K562 (cell line): Measurements from ENCODE around the gene CNOT2. TPM values are rescaled to one million over a fixed set of nuclear protein-coding genes. Genes with fewer than 3 reads are reported as not detected.

Experiments
- ATAC-seq: fragments of 200-7000 bp; cut with Tn5 transposase; 3 replicates; pipeline ENCODE4 v1.9.1; 2020; ENCODE audit warnings: moderate library complexity
- BruUV-seq: library from RNA; stranded (reverse); fragments of 400-500 nt; replicated peaks from 2 replicates; lab custom pipeline; 2021; lab: Mats Ljungman, UMichigan
- CTCF ChIA-PET: fragments of 300-600 bp; formaldehyde crosslinking; extraction: SDS; loops from one replicate; lab custom pipeline; 2021; ENCODE audit warnings: low intra/inter-chr PET ratio; lab: Yijun Ruan, JAX
- POLR2A ChIA-PET: fragments of 300-600, 350-650 bp; sonication (Branson Sonifier 250); formaldehyde crosslinking; extraction: SDS; loops from one replicate; lab custom pipeline; 2021; ENCODE audit warnings: antibody characterized with exemption, inconsistent platforms; lab: Yijun Ruan, JAX
- DNase-seq, 4 experiments: peaks; one replicate each; pipeline versions ENCODE4 v3.0.0 to v3.0.0-alpha.2; 2011 to 2018; ENCODE audit warnings: low spot score in 3 of 4, mixed read lengths in 3 of 4; ENCODE audit errors: extremely low read depth in 1 of 4
- FAIRE-seq: peaks from 2 replicates; lab custom pipeline; 2011; peaks lifted over from hg19 to GRCh38; lab: Jason Lieb, UNC
- H2AFZ ChIP-seq: 2 replicates; pipeline ENCODE4 v1.6.0; 2011; ENCODE audit warnings: low read depth, low read length, control low read depth, inconsistent platforms
- H3K27ac ChIP-seq: fragments of 200-600 bp; 3 replicates; pipeline ENCODE4 v1.8.0; 2011; ENCODE audit warnings: low read depth, mild to moderate bottlenecking, control low read depth, inconsistent platforms, low read length, moderate library complexity, mixed read lengths; ENCODE audit errors: extremely low read depth
- H3K27me3 ChIP-seq, 2 experiments: fragments of 300-600 bp in 1 of 2; 2 replicates in 1 of 2; 3 replicates in 1 of 2; pipeline versions ENCODE4 v1.6.0 to v1.8.0; 2011; ENCODE audit warnings: inconsistent platforms in 2 of 2, low read length in 2 of 2, mild to moderate bottlenecking in 1 of 2, mixed read lengths in 1 of 2, moderate library complexity in 1 of 2; ENCODE audit not compliant: control insufficient read depth in 2 of 2, insufficient read depth in 2 of 2
- H3K36me3 ChIP-seq: fragments of 300-600 bp; 3 replicates; pipeline ENCODE4 v1.8.0; 2011; ENCODE audit warnings: mild to moderate bottlenecking, low read length, inconsistent platforms; ENCODE audit not compliant: control insufficient read depth, insufficient read depth
- H3K4me1 ChIP-seq, 2 experiments: fragments of 200-600 bp in 1 of 2; replicated peaks in 1 of 2; 2 replicates in 1 of 2; 3 replicates in 1 of 2; pipeline versions ENCODE4 v1.5.1 to v1.8.0; 2011; ENCODE audit warnings: inconsistent platforms in 2 of 2, low read length in 2 of 2, mild to moderate bottlenecking in 1 of 2, mixed read lengths in 1 of 2, moderate library complexity in 1 of 2; ENCODE audit not compliant: control insufficient read depth in 2 of 2, insufficient read depth in 2 of 2
- H3K4me2 ChIP-seq: 2 replicates; pipeline ENCODE4 v1.6.1; 2011; ENCODE audit warnings: low read length, control low read depth, inconsistent platforms, mixed read lengths; ENCODE audit not compliant: insufficient read depth
- H3K4me3 ChIP-seq: fragments of 200-600 bp; sonication (generic), shearing (Covaris generic); 2 replicates; pipeline ENCODE4 v1.5.1; 2016; ENCODE audit warnings: control low read depth, inconsistent platforms
- H3K79me2 ChIP-seq: fragments of 200-600 bp; 3 replicates; pipeline ENCODE4 v1.8.0; 2011; ENCODE audit warnings: low read length, inconsistent platforms; ENCODE audit not compliant: control insufficient read depth, insufficient read depth
- H3K9ac ChIP-seq, 2 experiments: 2 replicates each; pipeline versions ENCODE4 v1.6.0 to v1.6.1; 2011; ENCODE audit warnings: low read depth in 2 of 2, low read length in 2 of 2, control low read depth in 1 of 2, inconsistent platforms in 1 of 2, mild to moderate bottlenecking in 1 of 2, mixed read lengths in 1 of 2; ENCODE audit not compliant: insufficient read depth in 1 of 2
- H3K9me1 ChIP-seq: one replicate; pipeline ENCODE4 v1.6.0; 2011; ENCODE audit warnings: inconsistent platforms, mild to moderate bottlenecking, low read length, moderate library complexity; ENCODE audit not compliant: control insufficient read depth, insufficient read depth
- H3K9me3 ChIP-seq: replicated peaks from 2 replicates; pipeline ENCODE4 v1.5.1; 2011; ENCODE audit warnings: low read depth, low read length, inconsistent platforms; ENCODE audit not compliant: control insufficient read depth, insufficient read depth
- H4K20me1 ChIP-seq: replicated peaks from 2 replicates; pipeline ENCODE4 v1.6.1; 2011; ENCODE audit warnings: low read length, inconsistent platforms, mixed read lengths; ENCODE audit not compliant: control insufficient read depth, insufficient read depth
- CCAR2 ChIP-seq: fragments of 200-400 bp; formaldehyde crosslinking; IDR thresholded peaks from 2 replicates; pipeline ENCODE4 v1.6.1; 2017; ENCODE audit warnings: mild to moderate bottlenecking, low read depth, low read length
- CEBPG ChIP-seq, 3 experiments: fragments of 200-800 bp in 1 of 3; sonication (Bioruptor generic) in 1 of 3; sonication (generic) in 1 of 3; formaldehyde crosslinking in 1 of 3; IDR thresholded peaks in 2 of 3; conservative IDR thresholded peaks in 1 of 3; 2 replicates each; pipeline versions ENCODE4 v1.6.1 to v1.8.0; 2016 to 2022; ENCODE audit warnings: missing compliant biosample characterization in 2 of 3, missing genetic modification characterization in 2 of 3, mild to moderate bottlenecking in 1 of 3, missing genetic modification reagents in 1 of 3
- GABPA ChIP-seq: fragments of 200-800 bp; sonication (Bioruptor generic); conservative IDR thresholded peaks from 2 replicates; pipeline ENCODE4 v1.6.1; 2016; ENCODE audit warnings: low read depth, missing genetic modification characterization, missing compliant biosample characterization
- NFYB ChIP-seq: IDR thresholded peaks from 2 replicates; pipeline ENCODE4 v1.6.1; 2011; ENCODE audit warnings: mild to moderate bottlenecking, moderate library complexity; ENCODE audit not compliant: insufficient read length; ENCODE audit errors: extremely low read depth
- RFX1 ChIP-seq: fragments of 450-650 bp; IDR thresholded peaks from 2 replicates; pipeline ENCODE4 v1.6.1; 2016; ENCODE audit warnings: mild to moderate bottlenecking, moderate library complexity
- TCFL5 ChIP-seq: fragments of 250-450 bp; sonication (Bioruptor Pico); conservative IDR thresholded peaks from 2 replicates; pipeline ENCODE4 v1.6.1; 2021; ENCODE audit warnings: mild to moderate bottlenecking, moderate library complexity, matching md5 sums
- ZC3H11A ChIP-seq: IDR thresholded peaks from 2 replicates; pipeline ENCODE4 v1.6.1; 2012; ENCODE audit warnings: low read depth, low read length, improper control_type of control experiment
- ZFX ChIP-seq: sonication (generic); formaldehyde crosslinking; IDR thresholded peaks from 2 replicates; pipeline ENCODE4 v1.8.0; 2022; ENCODE audit warnings: mild to moderate bottlenecking, missing genetic modification reagents, moderate library complexity
- ZKSCAN1 ChIP-seq: fragments of 150-350 bp; IDR thresholded peaks from 2 replicates; pipeline ENCODE4 v1.6.1; 2016; ENCODE audit warnings: low read depth, low read length
- ZNF12 ChIP-seq: sonication (generic); formaldehyde crosslinking; IDR thresholded peaks from 2 replicates; pipeline ENCODE4 v1.4.0; 2020; ENCODE audit warnings: mild to moderate bottlenecking, missing genetic modification reagents
- ZNF589 ChIP-seq: fragments of 200-800 bp; sonication (Bioruptor generic); IDR thresholded peaks from 2 replicates; pipeline ENCODE4 v1.6.1; 2016; ENCODE audit warnings: low read depth, missing genetic modification characterization, missing compliant biosample characterization
- in situ Hi-C: fragments of 300-500 bp; cut with MboI; formaldehyde crosslinking; loops from 4 replicates; pipeline ENCODE4 v1.15.0; 2018; ENCODE audit warnings: inconsistent platforms, mixed read lengths
- intact Hi-C: fragments of 100-400 bp; cut with micrococcal nuclease; formaldehyde crosslinking; loops from 2 replicates; pipeline ENCODE4 v1.14.2; 2022
- polyA plus RNA-seq, 8 experiments: library from polyadenylated mRNA; depleted of rRNA in 4 of 8; stranded (reverse) in 5 of 8; unstranded in 3 of 8; fragments of >200 nt; fragmentation: Nextera tagmentation in 2 of 8; fragmentation: Illumina TruSeq in 1 of 8; extraction: Ambion mirVana in 2 of 8; extraction: Trizol in 1 of 8; gene quantifications; 2 replicates each; pipeline versions ENCODE4 v1.2.1 to v1.2.3, GENCODE V29; 2011 to 2014; ENCODE audit warnings: inconsistent platforms in 1 of 8, missing spikeins in 1 of 8
- total RNA-seq, 7 experiments: library from RNA; depleted of rRNA in 6 of 7; stranded (reverse); fragments of >200 nt in 6 of 7; fragmentation: Illumina TruSeq in 2 of 7; extraction: Trizol in 2 of 7; gene quantifications; 2 replicates each; pipeline versions ENCODE4 v1.2.1 to v1.2.3, GENCODE V29; 2011 to 2021; ENCODE audit warnings: low replicate concordance in 1 of 7
- TF ChIP-seq, protein P1 (sequence below): fragments of 200-800 bp; sonication (Bioruptor generic); IDR thresholded peaks from 2 replicates; pipeline ENCODE4 v1.6.1; 2017; ENCODE audit warnings: missing genetic modification characterization, missing compliant biosample characterization

CNOT2 gene
- total and polyA plus RNA-seq, 9 of the 15 experiments (the other 6 are each of a cell fraction or from before 2014, with no cell fraction given): 43.6 to 119 (median 84.4) TPM

DNA sequence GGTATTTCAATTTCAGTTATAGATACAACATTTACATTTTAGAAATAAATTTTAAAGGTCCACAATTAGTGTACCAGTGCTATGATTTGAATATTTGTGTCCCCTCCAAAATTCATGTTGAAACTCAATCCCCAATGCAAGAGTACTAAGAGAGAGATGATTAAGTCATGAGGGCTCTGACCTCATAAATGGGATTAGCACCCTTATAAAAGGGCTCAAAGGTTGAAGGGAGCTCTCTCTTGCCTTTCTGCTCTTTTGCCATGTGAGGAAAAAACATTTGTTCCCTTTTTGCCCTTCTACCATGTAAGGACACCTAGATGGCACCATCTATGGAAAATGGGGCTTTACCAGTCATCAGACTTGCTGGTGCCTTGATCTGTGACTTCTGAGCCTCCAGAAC lies 25.8 kb upstream of the CNOT2 start:
- TF ChIP-seq ZKSCAN1: no peak
- TF ChIP-seq ZFX (CRISPR knock-in tag): no peak
- no peak for TF ChIP-seq ZNF12
- TF ChIP-seq ZC3H11A: no peak
- no peak for TF ChIP-seq NFYB
- no peak for TF ChIP-seq RFX1
- no peak for TF ChIP-seq GABPA (tag)
- intact Hi-C loops: loop anchor here (10.0 kb wide), 1 partner anchor 357 kb away; no protein-coding TSS in a partner anchor
- Histone ChIP-seq H3K4me2 (no peak overlapping the region), H3K27me3 (no peaks in the 10 kb centered on the region), H3K9ac (no peak overlapping the region), H3K36me3 (no peaks in the 10 kb centered on the region), H4K20me1 (no peaks in the 10 kb centered on the region), H3K9me1 (no peaks in the 10 kb centered on the region), H2AFZ (no peak overlapping the region), H3K4me3 (no peak overlapping the region), H3K4me1 (no peaks in the 10 kb centered on the region), H3K9me3 (no peaks in the 10 kb centered on the region; the same call in 1 of the 2 replicates), H3K27ac (no peak overlapping the region), H3K79me2 (no peaks in the 10 kb centered on the region)
- POLR2A ChIA-PET: no interaction called here
- in situ Hi-C loops: no loop called here
- DNase-seq: no peak
- CTCF ChIA-PET: no interaction called here
- no peak for ATAC-seq
- no peak for FAIRE-seq
- BruUV-seq: no TSS peak

- Histone ChIP-seq H3K27me3 (no peaks in the 10 kb centered on the region), H3K27ac (no peak overlapping the region), H2AFZ (no peak overlapping the region), H3K36me3 (no peaks in the 10 kb centered on the region), H3K9me3 (no peaks in the 10 kb centered on the region), H4K20me1 (no peaks in the 10 kb centered on the region), H3K4me3 (no peak overlapping the region), H3K4me2 (no peak overlapping the region), H3K79me2 (no peaks in the 10 kb centered on the region), H3K9me1 (no peaks in the 10 kb centered on the region), H3K9ac (no peak overlapping the region), H3K4me1 (no peaks in the 10 kb centered on the region)
- ATAC-seq (no peak), FAIRE-seq (no peak), DNase-seq (no peak)
- intact Hi-C loops (no loop called here), in situ Hi-C loops (no loop called here)
- ChIA-PET POLR2A (no interaction called here), CTCF (no interaction called here)
- TF ChIP-seq ZNF589 (CRISPR knock-in tag): no peak
- no peak for TF ChIP-seq TCFL5 (CRISPR knock-in tag)
- TF ChIP-seq CEBPG (CRISPR knock-in tag; IDR thresholded peaks at IDR 0.05): no peak
- TF ChIP-seq CEBPG (tag; conservative IDR thresholded peaks at IDR 0.05 in 1 of 2, IDR thresholded peaks at IDR 0.05 in 1 of 2): no peak
- TF ChIP-seq, protein P1, sequence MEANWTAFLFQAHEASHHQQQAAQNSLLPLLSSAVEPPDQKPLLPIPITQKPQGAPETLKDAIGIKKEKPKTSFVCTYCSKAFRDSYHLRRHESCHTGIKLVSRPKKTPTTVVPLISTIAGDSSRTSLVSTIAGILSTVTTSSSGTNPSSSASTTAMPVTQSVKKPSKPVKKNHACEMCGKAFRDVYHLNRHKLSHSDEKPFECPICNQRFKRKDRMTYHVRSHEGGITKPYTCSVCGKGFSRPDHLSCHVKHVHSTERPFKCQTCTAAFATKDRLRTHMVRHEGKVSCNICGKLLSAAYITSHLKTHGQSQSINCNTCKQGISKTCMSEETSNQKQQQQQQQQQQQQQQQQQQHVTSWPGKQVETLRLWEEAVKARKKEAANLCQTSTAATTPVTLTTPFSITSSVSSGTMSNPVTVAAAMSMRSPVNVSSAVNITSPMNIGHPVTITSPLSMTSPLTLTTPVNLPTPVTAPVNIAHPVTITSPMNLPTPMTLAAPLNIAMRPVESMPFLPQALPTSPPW (CRISPR knock-in tag): no peak
- TF ChIP-seq CCAR2: no peak
- no TSS peak for BruUV-seq
Observed at GRCh38 chr12:70221626-70222025, 21.6 kb upstream of the CNOT2 start.
